Measurements from ENCODE around the gene PCMT1. TPM values are rescaled to one million over a fixed set of nuclear protein-coding genes. Genes with fewer than 3 reads are reported as not detected.

The PCMT1 gene
- total and polyA plus RNA-seq, 2 of the 13 experiments (the other 11 are each of a cell fraction or from before 2014, with no cell fraction given): 112 to 169 TPM

- no peak overlapping the region for H3K4me2 ChIP-seq (ENCODE audit: low read depth, low read length)
- intact Hi-C loops (cut with micrococcal nuclease; ENCODE audit: unreplicated experiment) (no loop called here), in situ Hi-C loops (cut with HindIII; ENCODE audit: extremely low pct_ligation_motif_present, low pct_unique_long_range_greater_than_20kb) (no loop called here)
- no peak overlapping the region for H2AFZ ChIP-seq (ENCODE audit: low read length)
- TF ChIP-seq JUNB (CRISPR knock-in tag; IDR thresholded peaks at IDR 0.05; ENCODE audit: borderline replicate concordance) (no peak), HNF1B (CRISPR knock-in tag; IDR thresholded peaks at IDR 0.05) (no peak), EEA1 (CRISPR knock-in tag; IDR thresholded peaks at IDR 0.05; ENCODE audit: borderline replicate concordance) (no peak), ZNF407 (CRISPR knock-in tag; IDR thresholded peaks at IDR 0.05; ENCODE audit: not compliant biosample characterization) (no peak), ZNF552 (CRISPR knock-in tag; IDR thresholded peaks at IDR 0.05; ENCODE audit: borderline replicate concordance) (no peak), MLX (CRISPR knock-in tag; IDR thresholded peaks at IDR 0.05) (no peak), REXO4 (CRISPR knock-in tag; IDR thresholded peaks at IDR 0.05; ENCODE audit: borderline replicate concordance) (no peak)
- no peaks in the 10 kb centered on the region for H3K9me3 ChIP-seq (ENCODE audit: low read length)
- 89% methylated on average over 5 of the region's 5 CpGs for WGBS (ENCODE audit: low lambda C conversion rate)
- CTCF ChIA-PET (ENCODE audit: low intra/inter-chr PET ratio, low total read pairs): no interaction called here
- peaks cover 29 to 78% of the 10 kb centered on the region in 2 experiments for H3K36me3 ChIP-seq (replicated peaks in 1 of 2; ENCODE audit: control insufficient read depth in 1 of 2, insufficient read depth in 2 of 2, low read length in 2 of 2)
- H3K27me3 ChIP-seq (ENCODE audit: control insufficient read depth in 1 of 2, insufficient read depth in 2 of 2, low read length in 2 of 2): no peaks in the 10 kb centered on the region
- no peak for ATAC-seq
- no peak overlapping the region for H3K27ac ChIP-seq (ENCODE audit: extremely low read length, insufficient read depth, low read length)
- no peak for DNase-seq (ENCODE audit: low spot score)
- no TSS peak for BruUV-seq (replicated peaks)
- no peaks in the 10 kb centered on the region for H4K20me1 ChIP-seq (ENCODE audit: insufficient read depth, low read length)
- peaks cover 2% of the 10 kb centered on the region; the same call in 1 of the 2 replicates for H3K4me1 ChIP-seq (ENCODE audit: insufficient read depth, low read length)
- H3K4me3 ChIP-seq (replicated peaks in 1 of 3; ENCODE audit: insufficient read depth in 1 of 3, low read depth in 2 of 3, low read length in 3 of 3): no peak overlapping the region
- FAIRE-seq: no peak
- H3K79me2 ChIP-seq (ENCODE audit: insufficient read depth, low read length): no peaks in the 10 kb centered on the region
- no peak overlapping the region for H3K9ac ChIP-seq (ENCODE audit: insufficient read depth, low read depth, low read length)
- POLR2A ChIA-PET: no interaction called here
These were observed 20.9 kb upstream of the PCMT1 start for GRCh38 chr6:149728499-149729234.
